ENCODE data around the gene PKIG. TPM values are rescaled to one million over a fixed set of nuclear protein-coding genes. Genes with fewer than 3 reads are reported as not detected.

Gene PKIG
- total and polyA plus RNA-seq, 9 of the 15 experiments (the other 6 are each of a cell fraction or from before 2014, with no cell fraction given), result 0.13 to 7.0 (median 4.7) TPM

- H3K36me3 ChIP-seq (ENCODE audit: control insufficient read depth, insufficient read depth, low read length), result no peaks in the 10 kb centered on the region
- ATAC-seq, result no peak
- in situ Hi-C loops (cut with MboI) (no loop called here), intact Hi-C loops (cut with micrococcal nuclease) (no loop called here)
- no peaks in the 10 kb centered on the region for H3K79me2 ChIP-seq (ENCODE audit: control insufficient read depth, insufficient read depth, low read length)
- H3K9me3 ChIP-seq (replicated peaks; ENCODE audit: control insufficient read depth, insufficient read depth, low read depth, low read length), result no peaks in the 10 kb centered on the region
- H4K20me1 ChIP-seq (replicated peaks; ENCODE audit: control insufficient read depth, insufficient read depth, low read length), result no peaks in the 10 kb centered on the region
- TF ChIP-seq ZNF717 (CRISPR knock-in tag; IDR thresholded peaks at IDR 0.05), result no peak
- TF ChIP-seq KDM1A (IDR thresholded peaks at IDR 0.05), result no peak
- no peak for TF ChIP-seq E2F4 (CRISPR knock-in tag; IDR thresholded peaks at IDR 0.05; ENCODE audit: low read depth)
- no peak for TF ChIP-seq SIRT6 (IDR thresholded peaks at IDR 0.05; ENCODE audit: low read depth, low read length)
- no peak for TF ChIP-seq NFYB (IDR thresholded peaks at IDR 0.05; ENCODE audit: extremely low read depth, insufficient read length)
- no peak overlapping the region for H2AFZ ChIP-seq (ENCODE audit: low read depth, low read length)
- no TSS peak for BruUV-seq (replicated peaks)
- FAIRE-seq, result no peak
- peaks cover 5 to 20% of the 10 kb centered on the region in 2 experiments for H3K4me1 ChIP-seq (replicated peaks in 1 of 2; ENCODE audit: control insufficient read depth in 2 of 2, insufficient read depth in 2 of 2, low read length in 2 of 2)
- no peak overlapping the region for H3K27ac ChIP-seq (ENCODE audit: extremely low read depth, low read depth, low read length)
- H3K27me3 ChIP-seq (ENCODE audit: control insufficient read depth in 2 of 2, insufficient read depth in 2 of 2, low read length in 2 of 2), result 0 out of 5 replicates have a peak, but pooled peaks cover 0 to 2% of the 10 kb centered on the region in 2 experiments
- ChIA-PET CTCF (ENCODE audit: low intra/inter-chr PET ratio) (no interaction called here), POLR2A (interaction anchor here (1.0 kb wide), 1 partner anchor 770 kb away, joined by 3 read pairs; the partner anchor contains the start of gene SYS1)
- no peak overlapping the region for H3K9ac ChIP-seq (ENCODE audit: insufficient read depth in 1 of 2, low read depth in 2 of 2, low read length in 2 of 2)
- DNase-seq (ENCODE audit: extremely low read depth in 1 of 4, low spot score in 3 of 4), result no peak
- no peak overlapping the region for H3K4me2 ChIP-seq (ENCODE audit: insufficient read depth, low read length)
- H3K4me3 ChIP-seq, result no peak overlapping the region
- H3K9me1 ChIP-seq (ENCODE audit: control insufficient read depth, insufficient read depth, low read length), result no peaks in the 10 kb centered on the region
- 10% methylated on average over 3 of the region's 3 CpGs for whole genome bisulfite sequencing (ENCODE audit: insufficient coverage, low coverage, missing lambda C conversion rate)
Observed at GRCh38 chr20:44592366-44592765, 10.0 kb downstream of the PKIG start.

GRCh38 chr20:44593751-44594150 lies 11.4 kb downstream of the PKIG start:
- Histone ChIP-seq H2AFZ (ENCODE audit: low read depth, low read length) (no peak overlapping the region), H4K20me1 (replicated peaks; ENCODE audit: control insufficient read depth, insufficient read depth, low read length) (no peaks in the 10 kb centered on the region), H3K79me2 (ENCODE audit: control insufficient read depth, insufficient read depth, low read length) (no peaks in the 10 kb centered on the region), H3K27me3 (ENCODE audit: control insufficient read depth in 2 of 2, insufficient read depth in 2 of 2, low read length in 2 of 2) (no peaks in the 10 kb centered on the region), H3K36me3 (ENCODE audit: control insufficient read depth, insufficient read depth, low read length) (no peaks in the 10 kb centered on the region), H3K4me3 (no peak overlapping the region), H3K9ac (ENCODE audit: insufficient read depth in 1 of 2, low read depth in 2 of 2, low read length in 2 of 2) (no peak overlapping the region), H3K27ac (ENCODE audit: extremely low read depth, low read depth, low read length) (no peak overlapping the region), H3K4me1 (replicated peaks in 1 of 2; ENCODE audit: control insufficient read depth in 2 of 2, insufficient read depth in 2 of 2, low read length in 2 of 2) (peaks cover 10 to 20% of the 10 kb centered on the region in 2 experiments), H3K9me3 (replicated peaks; ENCODE audit: control insufficient read depth, insufficient read depth, low read depth, low read length) (no peaks in the 10 kb centered on the region), H3K4me2 (ENCODE audit: insufficient read depth, low read length) (no peak overlapping the region), H3K9me1 (ENCODE audit: control insufficient read depth, insufficient read depth, low read length) (no peaks in the 10 kb centered on the region)
- no TSS peak for BruUV-seq (replicated peaks)
- FAIRE-seq (no peak), ATAC-seq (no peak), DNase-seq (ENCODE audit: extremely low read depth in 1 of 4, low spot score in 3 of 4) (no peak)
- WGBS (ENCODE audit: insufficient coverage, low coverage, missing lambda C conversion rate), result 16% methylated on average over 2 of the region's 2 CpGs
- ChIA-PET CTCF (ENCODE audit: low intra/inter-chr PET ratio) (no interaction called here), POLR2A (interaction anchor here (0.5 to 1.3 kb wide), 3 partner anchors 10 to 206 kb away, joined by 3 to 5 read pairs (median 3); no protein-coding TSS in a partner anchor)
- TF ChIP-seq EP300 (IDR thresholded peaks at IDR 0.05; ENCODE audit: low read length) (no peak), CEBPG (CRISPR knock-in tag; IDR thresholded peaks at IDR 0.05) (no peak), CEBPG (tag; conservative IDR thresholded peaks at IDR 0.05 in 1 of 2, IDR thresholded peaks at IDR 0.05 in 1 of 2) (0 out of 4 replicates have a peak, but pooled peaks of 1 of the 2 experiments have one; percentile 8), SRSF7 (optimal IDR thresholded peaks at IDR 0.05; ENCODE audit: low read depth, low read length) (no peak), MNT (conservative IDR thresholded peaks at IDR 0.05) (no peak)
- in situ Hi-C loops (cut with MboI) (no loop called here), intact Hi-C loops (cut with micrococcal nuclease) (no loop called here)

All from K562 (cell line).